IMR-90 (cell line): ENCODE data around the gene ACVR1B. TPM values are rescaled to one million over a fixed set of nuclear protein-coding genes. Genes with fewer than 3 reads are reported as not detected.

Source experiments
- ATAC-seq: fragments of 200-7000 bp; cut with Tn5 transposase; 2 replicates; pipeline ENCODE4 v1.9.1; 2020; ENCODE audit warnings: low read depth, mild to moderate bottlenecking, moderate library complexity
- BruUV-seq: library from RNA; stranded (reverse); fragments of 400-500 nt; replicated peaks from 2 replicates; lab custom pipeline; 2021; lab: Mats Ljungman, UMichigan
- CTCF ChIA-PET: fragments of 300-600 bp; formaldehyde crosslinking; extraction: SDS; loops from one replicate; lab custom pipeline; 2021; ENCODE audit warnings: antibody characterized with exemption; lab: Yijun Ruan, JAX
- POLR2A ChIA-PET: fragments of 300-600 bp; sonication (Branson Sonifier 250); formaldehyde crosslinking; loops from one replicate; lab custom pipeline; 2022; ENCODE audit warnings: antibody characterized with exemption; ENCODE audit not compliant: unreplicated experiment; lab: Charles Lee
- DNase-seq: peaks from one replicate; pipeline ENCODE4 v3.0.0; 2013
- H2AFZ ChIP-seq: replicated peaks from 2 replicates; pipeline ENCODE3; 2013; ENCODE audit warnings: low read length, mild to moderate bottlenecking; ENCODE audit not compliant: poor library complexity
- H2AK5ac ChIP-seq: 2 replicates; pipeline ENCODE4 v1.6.1; 2013; ENCODE audit warnings: low read depth, low read length, inconsistent platforms
- H2AK9ac ChIP-seq: replicated peaks from 2 replicates; pipeline ENCODE3; 2013; ENCODE audit warnings: mild to moderate bottlenecking, low read depth, low read length, moderate library complexity; ENCODE audit not compliant: poor library complexity
- H2BK120ac ChIP-seq: 2 replicates; pipeline ENCODE4 v1.6.1; 2013; ENCODE audit warnings: low read depth, low read length, inconsistent platforms
- H2BK15ac ChIP-seq: 3 replicates; pipeline ENCODE4 v1.6.1; 2013; ENCODE audit warnings: low read depth, low read length, inconsistent platforms
- H2BK20ac ChIP-seq: 2 replicates; pipeline ENCODE4 v1.6.1; 2013; ENCODE audit warnings: low read depth, mild to moderate bottlenecking, inconsistent platforms, low read length, moderate library complexity
- H2BK5ac ChIP-seq: 2 replicates; pipeline ENCODE4 v1.6.1; 2013; ENCODE audit warnings: mild to moderate bottlenecking, low read depth, low read length, inconsistent platforms; ENCODE audit not compliant: poor library complexity, severe bottlenecking
- H3K14ac ChIP-seq: replicated peaks from 2 replicates; pipeline ENCODE4 v1.6.1; 2013; ENCODE audit warnings: low read depth, low read length, inconsistent platforms
- H3K18ac ChIP-seq: 2 replicates; pipeline ENCODE4 v1.6.1; 2013; ENCODE audit warnings: low read depth, low read length, control low read depth
- H3K23ac ChIP-seq: 2 replicates; pipeline ENCODE4 v1.6.1; 2013; ENCODE audit warnings: low read depth, low read length, inconsistent platforms
- H3K27ac ChIP-seq: 2 replicates; pipeline ENCODE4 v1.5.1; 2013; ENCODE audit warnings: mild to moderate bottlenecking, control low read depth, low read length; ENCODE audit not compliant: insufficient read depth
- H3K27me3 ChIP-seq: 2 replicates; pipeline ENCODE4 v1.6.1; 2013; ENCODE audit warnings: low read length; ENCODE audit not compliant: control insufficient read depth, insufficient read depth
- H3K36me3 ChIP-seq: 2 replicates; pipeline ENCODE4 v1.6.1; 2013; ENCODE audit warnings: low read length, mixed read lengths; ENCODE audit not compliant: control insufficient read depth, insufficient read depth
- H3K4ac ChIP-seq: 2 replicates; pipeline ENCODE4 v1.6.1; 2013; ENCODE audit warnings: low read depth, low read length, inconsistent platforms
- H3K4me1 ChIP-seq: 2 replicates; pipeline ENCODE4 v1.6.1; 2013; ENCODE audit warnings: low read length, mixed read lengths; ENCODE audit not compliant: control insufficient read depth, insufficient read depth
- H3K4me2 ChIP-seq: 2 replicates; pipeline ENCODE4 v1.6.1; 2013; ENCODE audit warnings: low read depth, mild to moderate bottlenecking, control low read depth, low read length, moderate library complexity
- H3K4me3 ChIP-seq: 2 replicates; pipeline ENCODE4 v1.5.1; 2013; ENCODE audit warnings: low read depth, mild to moderate bottlenecking, control low read depth, low read length, moderate library complexity; ENCODE audit not compliant: insufficient read depth
- H3K56ac ChIP-seq: 2 replicates; pipeline ENCODE4 v1.6.1; 2013; ENCODE audit warnings: low read length, inconsistent platforms; ENCODE audit not compliant: insufficient read depth; ENCODE audit errors: extremely low read depth
- H3K79me1 ChIP-seq, 2 experiments: 2 replicates each; pipeline ENCODE4 v1.6.1; 2013; ENCODE audit warnings: low read length in 2 of 2, inconsistent platforms in 1 of 2, low read depth in 1 of 2
- H3K9ac ChIP-seq: 2 replicates; pipeline ENCODE4 v1.6.1; 2013; ENCODE audit warnings: low read depth, low read length, control low read depth
- H3K9me1 ChIP-seq: 2 replicates; pipeline ENCODE4 v1.6.1; 2013; ENCODE audit warnings: low read length, inconsistent platforms; ENCODE audit not compliant: insufficient read depth
- H3K9me3 ChIP-seq: 2 replicates; pipeline ENCODE4 v1.6.1; 2013; ENCODE audit warnings: low read length; ENCODE audit not compliant: control insufficient read depth, insufficient read depth
- H4K20me1 ChIP-seq: 2 replicates; pipeline ENCODE4 v1.6.1; 2013; ENCODE audit warnings: low read length, inconsistent platforms; ENCODE audit not compliant: insufficient read depth
- H4K5ac ChIP-seq: 2 replicates; pipeline ENCODE4 v1.6.1; 2013; ENCODE audit warnings: mild to moderate bottlenecking, low read depth, low read length, control low read depth
- H4K8ac ChIP-seq, 2 experiments: 2 replicates each; pipeline ENCODE4 v1.6.1; 2013; ENCODE audit warnings: low read depth in 2 of 2, low read length in 2 of 2, control low read depth in 1 of 2, inconsistent platforms in 1 of 2
- H4K91ac ChIP-seq: 2 replicates; pipeline ENCODE4 v1.6.1; 2013; ENCODE audit warnings: low read depth, low read length, inconsistent platforms; ENCODE audit not compliant: insufficient read depth
- CEBPB ChIP-seq: IDR thresholded peaks from 2 replicates; pipeline ENCODE4 v1.6.1; 2012; ENCODE audit warnings: low read depth, low read length, improper control_type of control experiment
- CHD1 ChIP-seq: IDR thresholded peaks from 2 replicates; pipeline ENCODE4 v1.6.1; 2012; ENCODE audit warnings: low read depth, low read length, improper control_type of control experiment
- ELK1 ChIP-seq: fragments of 150-350 bp; IDR thresholded peaks from 2 replicates; pipeline ENCODE4 v1.6.1; 2016; ENCODE audit warnings: low read depth, mild to moderate bottlenecking, low read length, moderate library complexity, borderline replicate concordance
- FOS ChIP-seq: fragments of 150-350 bp; IDR thresholded peaks from 2 replicates; pipeline ENCODE4 v1.6.1; 2016; ENCODE audit warnings: low read depth, low read length
- MAFK ChIP-seq: IDR thresholded peaks from 2 replicates; pipeline ENCODE4 v1.6.1; 2012; ENCODE audit warnings: low read depth, low read length, improper control_type of control experiment
- MAZ ChIP-seq: IDR thresholded peaks from 2 replicates; pipeline ENCODE4 v1.6.1; 2012; ENCODE audit warnings: low read depth, mild to moderate bottlenecking, low read length, improper control_type of control experiment, moderate library complexity, borderline replicate concordance
- MXI1 ChIP-seq: IDR thresholded peaks from 2 replicates; pipeline ENCODE4 v1.6.1; 2012; ENCODE audit warnings: low read depth, mild to moderate bottlenecking, low read length, moderate library complexity, borderline replicate concordance
- POLR2A ChIP-seq: IDR thresholded peaks from 2 replicates; pipeline ENCODE4 v1.6.1; 2012; ENCODE audit warnings: mild to moderate bottlenecking, low read depth, low read length
- RAD21 ChIP-seq: IDR thresholded peaks from 2 replicates; pipeline ENCODE4 v1.6.1; 2012; ENCODE audit warnings: low read length, improper control_type of control experiment
- RCOR1 ChIP-seq: IDR thresholded peaks from 2 replicates; pipeline ENCODE4 v1.6.1; 2012; ENCODE audit warnings: mild to moderate bottlenecking, low read length, improper control_type of control experiment; ENCODE audit not compliant: insufficient replicate concordance
- RFX5 ChIP-seq: IDR thresholded peaks from 2 replicates; pipeline ENCODE4 v1.8.0; 2012; ENCODE audit warnings: low read depth, mild to moderate bottlenecking, low read length, moderate library complexity
- SMC3 ChIP-seq: fragments of 150-350 bp; IDR thresholded peaks from 2 replicates; pipeline ENCODE4 v1.6.1; 2016; ENCODE audit warnings: low read depth, mild to moderate bottlenecking, antibody characterized with exemption, low read length, moderate library complexity
- USF2 ChIP-seq: fragments of 150-350 bp; IDR thresholded peaks from 2 replicates; pipeline ENCODE4 v1.6.1; 2017; ENCODE audit warnings: mild to moderate bottlenecking, antibody characterized with exemption, low read length, low read depth
- WGBS, 2 experiments: methylation state at CpG; one replicate each; pipeline versions ENCODE4 v1.1.5 to v1.1.7; 2013; ENCODE audit warnings: missing lambda C conversion rate in 2 of 2; ENCODE audit not compliant: insufficient read length in 1 of 2; ENCODE audit errors: extremely low coverage in 2 of 2; 5-methylcytosine and 5-hydroxymethylcytosine counted together
- dilution Hi-C: fragments of 300-500 bp; cut with HindIII; formaldehyde crosslinking; loops from one replicate; pipeline ENCODE4 v1.14.3; 2018; ENCODE audit warnings: low sequenced_read_pairs; ENCODE audit not compliant: unreplicated experiment
- in situ Hi-C: fragments of 300-500 bp; cut with MboI; formaldehyde crosslinking; loops from 3 replicates; pipeline ENCODE4 v1.14.3; 2019; ENCODE audit warnings: low sequenced_read_pairs, inconsistent platforms, mixed read lengths
- intact Hi-C: fragments of 100-400 bp; cut with micrococcal nuclease; formaldehyde crosslinking; loops from 2 replicates; pipeline ENCODE4 v1.10.0; 2022
- polyA plus RNA-seq, 3 experiments: library from polyadenylated mRNA; depleted of rRNA; stranded (reverse); fragments of >200 nt; gene quantifications; 2 replicates each; pipeline ENCODE4 v1.2.3, GENCODE V29; 2012; ENCODE audit warnings: low replicate concordance in 1 of 3
- total RNA-seq: library from RNA; depleted of rRNA; stranded (reverse); fragments of >200 nt; gene quantifications from 2 replicates; pipeline ENCODE4 v1.2.3, GENCODE V29; 2012
- TF ChIP-seq, protein P1 (sequence below): conservative IDR thresholded peaks from 2 replicates; pipeline ENCODE4 v1.5.1; 2012; ENCODE audit warnings: mild to moderate bottlenecking, low read depth, low read length, improper control_type of control experiment

ACVR1B gene
- total and polyA plus RNA-seq, 2 of the 4 experiments (the other 2 are of a cell fraction), result 5.7 to 13.6 TPM

DNA sequence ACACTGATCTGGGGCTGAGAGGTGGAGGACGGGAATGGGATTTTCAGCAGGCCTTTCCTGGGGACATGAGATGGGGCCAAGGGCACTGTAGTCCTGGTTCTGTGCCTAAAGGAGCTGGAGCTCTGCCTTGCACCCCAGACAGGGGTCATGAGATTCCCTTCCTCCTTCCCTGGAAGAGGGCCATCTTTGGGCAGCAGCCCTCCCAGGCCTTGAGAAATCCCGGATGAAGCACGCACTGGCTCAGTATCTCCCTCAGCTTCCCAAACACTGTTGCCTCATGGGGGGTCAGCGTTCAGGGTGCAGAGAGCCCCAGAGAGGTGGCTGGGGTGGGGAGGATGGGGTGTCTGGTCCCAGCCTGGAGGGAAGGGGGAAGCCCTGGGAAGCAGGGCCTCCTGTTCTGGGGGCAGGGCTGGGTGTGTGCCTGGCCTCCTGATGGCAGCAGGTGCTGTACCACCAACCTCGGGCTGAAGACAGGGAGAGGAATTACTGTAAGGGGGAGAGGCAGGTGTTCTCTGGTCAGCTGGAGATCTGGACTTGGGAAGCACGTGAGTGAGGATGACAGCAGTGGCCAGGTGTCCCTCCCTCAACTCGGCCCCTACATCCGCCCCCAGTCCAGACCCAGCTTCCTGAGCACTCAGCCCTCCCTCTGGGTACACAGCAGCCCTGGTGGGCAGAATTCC lies 91.3 kb downstream of the ACVR1B start:
- no peak for ATAC-seq

More for the DNA sequence above, 91.3 kb downstream of the ACVR1B start:
- no peak for DNase-seq
- Histone ChIP-seq H2AK5ac (no peak overlapping the region), H3K18ac (no peak overlapping the region), H3K27ac (no peak overlapping the region), H4K8ac (no peak overlapping the region), H3K4me2 (no peak overlapping the region), H2AFZ (no peak overlapping the region), H3K79me1 (peaks cover 13 to 80% of the 10 kb centered on the region in 2 experiments; a peak in 3 of 4 replicates), H3K27me3 (no peaks in the 10 kb centered on the region), H3K23ac (no peak overlapping the region), H2BK15ac (no peak overlapping the region), H3K56ac (no peak overlapping the region), H4K5ac (no peak overlapping the region), H4K91ac (no peak overlapping the region), H3K4me3 (no peak overlapping the region), H2AK9ac (no peak overlapping the region), H3K14ac (no peak overlapping the region), H2BK120ac (no peak overlapping the region), H3K9me3 (no peaks in the 10 kb centered on the region), H3K9me1 (peaks cover 30% of the 10 kb centered on the region), H2BK20ac (no peak overlapping the region), H3K36me3 (peaks cover 3% of the 10 kb centered on the region; the same call in 1 of the 2 replicates), H3K4me1 (no peaks in the 10 kb centered on the region), H4K20me1 (peaks cover 38% of the 10 kb centered on the region), H3K9ac (no peak overlapping the region), H2BK5ac (no peak overlapping the region), H3K4ac (no peak overlapping the region)
- CTCF ChIA-PET, result no interaction called here
- 86% methylated on average over 1 of the region's 8 CpGs; no CpG with 5 or more reads in 1 of the 2 experiments for WGBS, 2 experiments
- intact Hi-C loops (no loop called here), dilution Hi-C loops (no loop called here), in situ Hi-C loops (no loop called here)
- TF ChIP-seq, protein P1, sequence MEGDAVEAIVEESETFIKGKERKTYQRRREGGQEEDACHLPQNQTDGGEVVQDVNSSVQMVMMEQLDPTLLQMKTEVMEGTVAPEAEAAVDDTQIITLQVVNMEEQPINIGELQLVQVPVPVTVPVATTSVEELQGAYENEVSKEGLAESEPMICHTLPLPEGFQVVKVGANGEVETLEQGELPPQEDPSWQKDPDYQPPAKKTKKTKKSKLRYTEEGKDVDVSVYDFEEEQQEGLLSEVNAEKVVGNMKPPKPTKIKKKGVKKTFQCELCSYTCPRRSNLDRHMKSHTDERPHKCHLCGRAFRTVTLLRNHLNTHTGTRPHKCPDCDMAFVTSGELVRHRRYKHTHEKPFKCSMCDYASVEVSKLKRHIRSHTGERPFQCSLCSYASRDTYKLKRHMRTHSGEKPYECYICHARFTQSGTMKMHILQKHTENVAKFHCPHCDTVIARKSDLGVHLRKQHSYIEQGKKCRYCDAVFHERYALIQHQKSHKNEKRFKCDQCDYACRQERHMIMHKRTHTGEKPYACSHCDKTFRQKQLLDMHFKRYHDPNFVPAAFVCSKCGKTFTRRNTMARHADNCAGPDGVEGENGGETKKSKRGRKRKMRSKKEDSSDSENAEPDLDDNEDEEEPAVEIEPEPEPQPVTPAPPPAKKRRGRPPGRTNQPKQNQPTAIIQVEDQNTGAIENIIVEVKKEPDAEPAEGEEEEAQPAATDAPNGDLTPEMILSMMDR, result no peak
- TF ChIP-seq POLR2A (no peak), FOS (no peak), RCOR1 (no peak), MAFK (no peak), ELK1 (no peak), RFX5 (no peak), USF2 (no peak), MAZ (no peak), MXI1 (no peak), CEBPB (no peak), CHD1 (no peak), RAD21 (no peak), SMC3 (no peak)
- BruUV-seq, result no TSS peak
- POLR2A ChIA-PET, result no interaction called here
